Endothelial cell of umbilical vein (primary cell): ENCODE data around the gene EVI2A.

ENCODE experiments used
- EZH2 ChIP-seq: IDR thresholded peaks from 2 replicates; pipeline ENCODE4 v1.6.1; 2012; ENCODE audit warnings: borderline replicate concordance, low read depth, mild to moderate bottlenecking, moderate library complexity, low read length, inconsistent platforms; ENCODE audit not compliant: severe bottlenecking
- FOS ChIP-seq: IDR thresholded peaks from 2 replicates; pipeline ENCODE4 v1.6.1; 2011; ENCODE audit warnings: mild to moderate bottlenecking, low read length, moderate library complexity, borderline replicate concordance; ENCODE audit not compliant: insufficient read depth
- GATA2 ChIP-seq: IDR thresholded peaks from 2 replicates; pipeline ENCODE4 v1.7.0; 2011; ENCODE audit warnings: low read depth, mild to moderate bottlenecking, moderate library complexity, mixed read lengths, low read length; ENCODE audit not compliant: insufficient read length, insufficient read depth
- POLR2A ChIP-seq: IDR thresholded peaks from 2 replicates; pipeline ENCODE4 v1.6.1; 2012; ENCODE audit warnings: low read depth, mild to moderate bottlenecking, control low read depth, low read length
- POLR2AphosphoS5 ChIP-seq: IDR thresholded peaks from 2 replicates; pipeline ENCODE4 v1.6.1; 2012; ENCODE audit warnings: low read depth, mild to moderate bottlenecking, control low read depth, low read length, moderate library complexity; ENCODE audit not compliant: insufficient read depth
- TF ChIP-seq, protein P1 (sequence below), 2 donors: IDR thresholded peaks; 1 replicate in 1 of 2; 2 replicates in 1 of 2; pipeline ENCODE4 v1.5.1; 2011; ENCODE audit warnings: low read length in 2 of 2, mild to moderate bottlenecking in 2 of 2, moderate library complexity in 2 of 2, control low read depth in 1 of 2, inconsistent platforms in 1 of 2, low read depth in 1 of 2; ENCODE audit not compliant: insufficient read depth in 1 of 2; ENCODE audit errors: extremely low read depth in 1 of 2
- TF ChIP-seq, protein P2 (sequence below): IDR thresholded peaks from 2 replicates; pipeline ENCODE4 v1.6.1; 2011; ENCODE audit not compliant: insufficient read depth, insufficient read length

- TF ChIP-seq, protein P1, sequence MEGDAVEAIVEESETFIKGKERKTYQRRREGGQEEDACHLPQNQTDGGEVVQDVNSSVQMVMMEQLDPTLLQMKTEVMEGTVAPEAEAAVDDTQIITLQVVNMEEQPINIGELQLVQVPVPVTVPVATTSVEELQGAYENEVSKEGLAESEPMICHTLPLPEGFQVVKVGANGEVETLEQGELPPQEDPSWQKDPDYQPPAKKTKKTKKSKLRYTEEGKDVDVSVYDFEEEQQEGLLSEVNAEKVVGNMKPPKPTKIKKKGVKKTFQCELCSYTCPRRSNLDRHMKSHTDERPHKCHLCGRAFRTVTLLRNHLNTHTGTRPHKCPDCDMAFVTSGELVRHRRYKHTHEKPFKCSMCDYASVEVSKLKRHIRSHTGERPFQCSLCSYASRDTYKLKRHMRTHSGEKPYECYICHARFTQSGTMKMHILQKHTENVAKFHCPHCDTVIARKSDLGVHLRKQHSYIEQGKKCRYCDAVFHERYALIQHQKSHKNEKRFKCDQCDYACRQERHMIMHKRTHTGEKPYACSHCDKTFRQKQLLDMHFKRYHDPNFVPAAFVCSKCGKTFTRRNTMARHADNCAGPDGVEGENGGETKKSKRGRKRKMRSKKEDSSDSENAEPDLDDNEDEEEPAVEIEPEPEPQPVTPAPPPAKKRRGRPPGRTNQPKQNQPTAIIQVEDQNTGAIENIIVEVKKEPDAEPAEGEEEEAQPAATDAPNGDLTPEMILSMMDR (IDR thresholded peaks at IDR 0.05; ENCODE audit: extremely low read depth in 1 of 2, insufficient read depth in 1 of 2, low read depth in 1 of 2, low read length in 2 of 2), result no peak
- TF ChIP-seq POLR2A, result no peak
- no peak for TF ChIP-seq GATA2
- TF ChIP-seq EZH2, result no peak
- peak; percentile 22 for TF ChIP-seq POLR2AphosphoS5
- TF ChIP-seq, protein P2, sequence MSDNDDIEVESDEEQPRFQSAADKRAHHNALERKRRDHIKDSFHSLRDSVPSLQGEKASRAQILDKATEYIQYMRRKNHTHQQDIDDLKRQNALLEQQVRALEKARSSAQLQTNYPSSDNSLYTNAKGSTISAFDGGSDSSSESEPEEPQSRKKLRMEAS, result no peak
- TF ChIP-seq FOS, result peak; percentile 83
These were observed 7.2 kb downstream of the EVI2A start, which contains the start of gene EVI2B for GRCh38 chr17:31313982-31314781.
